OCI-LY3 (cell line): ENCODE measurements around the gene RAMP1.

ENCODE experiments used
- H2AFZ ChIP-seq: fragments of 200-600, 300-600 bp; shearing (Covaris generic); 2 replicates; pipeline ENCODE4 v1.6.0; 2014; ENCODE audit warnings: antibody characterized with exemption, low read depth, low read length
- H3K27ac ChIP-seq: fragments of 200-600, 300-600 bp; sonication (generic); 2 replicates; pipeline ENCODE4 v1.5.1; 2014; ENCODE audit warnings: mild to moderate bottlenecking, low read length, moderate library complexity, mixed read lengths
- H3K27me3 ChIP-seq: fragments of 200-600, 300-600 bp; sonication (generic); 2 replicates; pipeline ENCODE4 v1.6.1; 2014; ENCODE audit warnings: low read depth, low read length, mixed read lengths
- H3K36me3 ChIP-seq: fragments of 200-600, 300-600 bp; sonication (generic); replicated peaks from 2 replicates; pipeline ENCODE3; 2014; ENCODE audit warnings: low read depth, low read length, mixed read lengths
- H3K4me1 ChIP-seq: fragments of 300-600, 200-600 bp; sonication (generic); 2 replicates; pipeline ENCODE4 v1.6.1; 2014; ENCODE audit warnings: low read length, mixed read lengths
- H3K4me2 ChIP-seq: fragments of 200-600, 300-600 bp; sonication (generic); 2 replicates; pipeline ENCODE4 v1.6.1; 2014; ENCODE audit warnings: low read length, mixed read lengths
- H3K4me3 ChIP-seq: fragments of 300-600, 200-600 bp; sonication (generic); 2 replicates; pipeline ENCODE4 v1.5.1; 2014; ENCODE audit warnings: antibody characterized with exemption, mild to moderate bottlenecking, low read length, moderate library complexity
- H3K79me2 ChIP-seq: fragments of 300-600, 200-600 bp; shearing (Covaris generic); 2 replicates; pipeline ENCODE4 v1.6.1; 2014; ENCODE audit warnings: mild to moderate bottlenecking, low read length, mixed read lengths
- H3K9ac ChIP-seq: fragments of 300-600, 200-600 bp; shearing (Covaris generic); 2 replicates; pipeline ENCODE4 v1.6.0; 2014; ENCODE audit warnings: mild to moderate bottlenecking, low read length, moderate library complexity
- H3K9me3 ChIP-seq: fragments of 200-600, 300-600 bp; shearing (Covaris generic); 2 replicates; pipeline ENCODE4 v1.6.1; 2014; ENCODE audit warnings: low read length, mixed read lengths; ENCODE audit not compliant: insufficient read depth
- H4K20me1 ChIP-seq: fragments of 200-600, 300-600 bp; sonication (generic); 2 replicates; pipeline ENCODE4 v1.6.1; 2016; ENCODE audit warnings: low read length, mixed read lengths; ENCODE audit not compliant: insufficient read depth
- EZH2phosphoT487 ChIP-seq: fragments of 200-600 bp; shearing (Covaris generic); IDR thresholded peaks from 2 replicates; pipeline ENCODE4 v1.6.1; 2018; ENCODE audit warnings: antibody characterized with exemption, mixed run types, low read depth
- TF ChIP-seq, protein P1 (sequence below): fragments of 200-600, 300-600 bp; sonication (generic); IDR thresholded peaks from 2 replicates; pipeline ENCODE4 v1.5.1; 2014; ENCODE audit warnings: antibody characterized with exemption, low read length, low read depth

RAMP1 gene

GRCh38 chr2:237927135-237927534 is 67.7 kb downstream of the RAMP1 start:
- Histone ChIP-seq H2AFZ (no peak overlapping the region), H4K20me1 (no peaks in the 10 kb centered on the region), H3K9ac (no peak overlapping the region), H3K27ac (no peak overlapping the region), H3K27me3 (no peaks in the 10 kb centered on the region), H3K36me3 (no peaks in the 10 kb centered on the region), H3K9me3 (peaks cover 4% of the 10 kb centered on the region; the same call in 1 of the 2 replicates), H3K4me1 (peaks cover 20% of the 10 kb centered on the region), H3K4me2 (no peak overlapping the region), H3K4me3 (no peak overlapping the region), H3K79me2 (no peaks in the 10 kb centered on the region)
- TF ChIP-seq, protein P1, sequence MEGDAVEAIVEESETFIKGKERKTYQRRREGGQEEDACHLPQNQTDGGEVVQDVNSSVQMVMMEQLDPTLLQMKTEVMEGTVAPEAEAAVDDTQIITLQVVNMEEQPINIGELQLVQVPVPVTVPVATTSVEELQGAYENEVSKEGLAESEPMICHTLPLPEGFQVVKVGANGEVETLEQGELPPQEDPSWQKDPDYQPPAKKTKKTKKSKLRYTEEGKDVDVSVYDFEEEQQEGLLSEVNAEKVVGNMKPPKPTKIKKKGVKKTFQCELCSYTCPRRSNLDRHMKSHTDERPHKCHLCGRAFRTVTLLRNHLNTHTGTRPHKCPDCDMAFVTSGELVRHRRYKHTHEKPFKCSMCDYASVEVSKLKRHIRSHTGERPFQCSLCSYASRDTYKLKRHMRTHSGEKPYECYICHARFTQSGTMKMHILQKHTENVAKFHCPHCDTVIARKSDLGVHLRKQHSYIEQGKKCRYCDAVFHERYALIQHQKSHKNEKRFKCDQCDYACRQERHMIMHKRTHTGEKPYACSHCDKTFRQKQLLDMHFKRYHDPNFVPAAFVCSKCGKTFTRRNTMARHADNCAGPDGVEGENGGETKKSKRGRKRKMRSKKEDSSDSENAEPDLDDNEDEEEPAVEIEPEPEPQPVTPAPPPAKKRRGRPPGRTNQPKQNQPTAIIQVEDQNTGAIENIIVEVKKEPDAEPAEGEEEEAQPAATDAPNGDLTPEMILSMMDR: no peak
- TF ChIP-seq EZH2phosphoT487: no peak

GRCh38 chr2:237927986-237928385 is 68.6 kb downstream of the RAMP1 start:
- no peaks in the 10 kb centered on the region for H3K27me3 ChIP-seq
- no peak overlapping the region for H3K4me3 ChIP-seq
- H3K27ac ChIP-seq: no peak overlapping the region
- H3K36me3 ChIP-seq: no peaks in the 10 kb centered on the region
- no peaks in the 10 kb centered on the region for H4K20me1 ChIP-seq
- TF ChIP-seq EZH2phosphoT487: no peak
- TF ChIP-seq, protein P1: no peak
- peaks cover 25% of the 10 kb centered on the region for H3K4me1 ChIP-seq
- H3K79me2 ChIP-seq: no peaks in the 10 kb centered on the region
- H3K4me2 ChIP-seq: no peak overlapping the region
- peaks cover 4% of the 10 kb centered on the region; the same call in 1 of the 2 replicates for H3K9me3 ChIP-seq
- H2AFZ ChIP-seq: no peak overlapping the region
- H3K9ac ChIP-seq: no peak overlapping the region

DNA sequence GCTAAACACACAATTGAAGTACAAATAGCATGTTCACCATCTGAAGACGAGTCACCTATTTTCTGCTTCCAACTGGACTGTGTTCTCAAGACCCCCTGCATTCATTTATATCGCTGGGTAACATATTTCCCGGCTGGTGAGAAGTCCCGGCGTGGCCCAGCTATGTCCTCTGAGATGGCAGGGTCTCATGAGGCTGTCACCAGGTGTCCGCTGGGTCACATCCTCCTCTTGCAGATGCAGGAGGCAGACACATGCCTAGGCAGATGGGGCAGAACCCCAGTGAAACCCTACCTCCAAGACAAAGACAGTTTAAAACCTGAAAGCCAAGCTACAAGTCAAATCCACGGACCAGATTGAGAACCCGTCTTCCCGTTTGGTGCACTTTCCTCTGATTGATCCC is 70.6 kb downstream of the RAMP1 start:
- H3K4me3 ChIP-seq: no peak overlapping the region
- TF ChIP-seq, protein P1: no peak
- TF ChIP-seq EZH2phosphoT487: no peak
- H3K36me3 ChIP-seq: no peaks in the 10 kb centered on the region
- H3K9ac ChIP-seq: no peak overlapping the region
- H3K27ac ChIP-seq: no peak overlapping the region
- H3K4me1 ChIP-seq: peaks cover 23% of the 10 kb centered on the region
- no peaks in the 10 kb centered on the region for H3K27me3 ChIP-seq
- H3K79me2 ChIP-seq: no peaks in the 10 kb centered on the region
- H2AFZ ChIP-seq: no peak overlapping the region
- peaks cover 4% of the 10 kb centered on the region; the same call in 1 of the 2 replicates for H3K9me3 ChIP-seq
- no peaks in the 10 kb centered on the region for H4K20me1 ChIP-seq
- no peak overlapping the region for H3K4me2 ChIP-seq

GRCh38 chr2:237931205-237931721 is 71.8 kb downstream of the RAMP1 start:
- Histone ChIP-seq H3K79me2 (no peaks in the 10 kb centered on the region), H3K9ac (no peak overlapping the region), H4K20me1 (no peaks in the 10 kb centered on the region), H3K27ac (peak overlapping the region; percentile 76), H3K4me2 (peak overlapping the region; percentile 72), H3K4me1 (peaks cover 22% of the 10 kb centered on the region), H3K27me3 (no peaks in the 10 kb centered on the region), H3K4me3 (peak overlapping the region; percentile 56), H2AFZ (no peak overlapping the region), H3K9me3 (peaks cover 4% of the 10 kb centered on the region; the same call in 1 of the 2 replicates), H3K36me3 (no peaks in the 10 kb centered on the region)
- no peak for TF ChIP-seq EZH2phosphoT487
- TF ChIP-seq, protein P1: no peak
